GM12878 (cell line): ENCODE measurements around the gene DES. TPM values are rescaled to one million over a fixed set of nuclear protein-coding genes. Genes with fewer than 3 reads are reported as not detected.

Experiments
- BRCA1 ChIP-seq: IDR thresholded peaks from 2 replicates; pipeline ENCODE4 v1.6.1; 2011; ENCODE audit warnings: low read depth, low read length, improper control_type of control experiment
- CHD2 ChIP-seq: IDR thresholded peaks from 2 replicates; pipeline ENCODE4 v1.6.1; 2011; ENCODE audit warnings: low read depth, low read length, improper control_type of control experiment, borderline replicate concordance
- CREM ChIP-seq: IDR thresholded peaks from 2 replicates; pipeline ENCODE4 v1.6.1; 2014; ENCODE audit warnings: antibody characterized with exemption, low read depth
- HCFC1 ChIP-seq: fragments of 150-350 bp; IDR thresholded peaks from 2 replicates; pipeline ENCODE4 v1.6.1; 2014; ENCODE audit warnings: low read length
- IKZF1 ChIP-seq: fragments of 450-650 bp; conservative IDR thresholded peaks from 2 replicates; pipeline ENCODE4 v1.6.1; 2017; ENCODE audit warnings: antibody characterized with exemption, mild to moderate bottlenecking
- KLF5 ChIP-seq: fragments of 450-650 bp; IDR thresholded peaks from 2 replicates; pipeline ENCODE4 v1.6.1; 2014; ENCODE audit warnings: mild to moderate bottlenecking; ENCODE audit not compliant: partially characterized antibody
- MXI1 ChIP-seq: fragments of 150-350 bp; IDR thresholded peaks from 2 replicates; pipeline ENCODE4 v1.6.1; 2011; ENCODE audit warnings: low read depth, mild to moderate bottlenecking, inconsistent platforms, low read length, improper control_type of control experiment
- NFYB ChIP-seq: IDR thresholded peaks from 2 replicates; pipeline ENCODE4 v1.6.1; 2011; ENCODE audit warnings: low read depth, mild to moderate bottlenecking, low read length, improper control_type of control experiment, moderate library complexity; ENCODE audit not compliant: insufficient read depth
- NR2F1 ChIP-seq: fragments of 450-650 bp; conservative IDR thresholded peaks from 2 replicates; pipeline ENCODE4 v1.6.1; 2017; ENCODE audit warnings: mild to moderate bottlenecking
- PAX5 ChIP-seq: IDR thresholded peaks from 2 replicates; pipeline ENCODE4 v1.6.1; 2011; ENCODE audit warnings: low read depth, low read length, borderline replicate concordance
- POLR2AphosphoS2 ChIP-seq: IDR thresholded peaks from 2 replicates; pipeline ENCODE4 v1.6.1; 2011; ENCODE audit warnings: low read depth, mild to moderate bottlenecking, low read length, improper control_type of control experiment, moderate library complexity
- POLR2AphosphoS5 ChIP-seq: IDR thresholded peaks from 2 replicates; pipeline ENCODE4 v1.6.1; 2011; ENCODE audit warnings: mild to moderate bottlenecking, low read length, inconsistent platforms
- RAD51 ChIP-seq: fragments of 450-650 bp; IDR thresholded peaks from 2 replicates; pipeline ENCODE4 v1.6.1; 2016; ENCODE audit warnings: moderate library complexity, mild to moderate bottlenecking, inconsistent platforms
- RB1 ChIP-seq: fragments of 450-650 bp; formaldehyde crosslinking; IDR thresholded peaks from 2 replicates; pipeline ENCODE4 v1.6.1; 2017; ENCODE audit warnings: mild to moderate bottlenecking, borderline replicate concordance
- RELA ChIP-seq: fragments of 450-650 bp; IDR thresholded peaks from 2 replicates; pipeline ENCODE4 v1.8.0; 2014; ENCODE audit warnings: borderline replicate concordance; ENCODE audit not compliant: partially characterized antibody
- SIX5 ChIP-seq: IDR thresholded peaks from 2 replicates; pipeline ENCODE4 v1.6.1; 2011; ENCODE audit warnings: mild to moderate bottlenecking, low read depth, low read length, moderate library complexity; ENCODE audit not compliant: severe bottlenecking
- SP1 ChIP-seq: IDR thresholded peaks from one replicate; pipeline ENCODE4 v1.6.1; 2011; ENCODE audit warnings: low read depth, low read length
- STAT1 ChIP-seq: fragments of 450-650 bp; conservative IDR thresholded peaks from 2 replicates; pipeline ENCODE4 v1.6.1; 2014; ENCODE audit warnings: antibody characterized with exemption, mild to moderate bottlenecking
- TBL1XR1 ChIP-seq: IDR thresholded peaks from 2 replicates; pipeline ENCODE4 v1.6.1; 2012; ENCODE audit warnings: low read depth, low read length, improper control_type of control experiment
- YBX1 ChIP-seq: fragments of 450-650 bp; IDR thresholded peaks from 2 replicates; pipeline ENCODE4 v1.6.1; 2016; ENCODE audit warnings: antibody characterized with exemption
- polyA plus RNA-seq, 11 experiments: library from polyadenylated mRNA; depleted of rRNA in 4 of 11; unstranded in 6 of 11; stranded (reverse) in 5 of 11; fragments of >200 nt; fragmentation: Nextera tagmentation in 4 of 11; fragmentation: Illumina TruSeq in 1 of 11; extraction: Ambion mirVana in 4 of 11; extraction: Trizol in 1 of 11; gene quantifications; 1 replicate in 1 of 11; 2 replicates in 10 of 11; pipeline versions ENCODE4 v1.2.1 to v1.2.3, GENCODE V29; 2011 to 2016; ENCODE audit warnings: inconsistent platforms in 2 of 11, missing spikeins in 2 of 11, low read depth in 1 of 11
- total RNA-seq, 4 experiments: library from RNA; depleted of rRNA in 3 of 4; stranded (reverse); fragments of >200 nt in 3 of 4; fragmentation: Illumina TruSeq in 1 of 4; extraction: Trizol in 1 of 4; gene quantifications; 2 replicates each; pipeline versions ENCODE4 v1.2.1 to v1.2.3, GENCODE V29; 2013 to 2021
- TF ChIP-seq, protein P1 (sequence below): fragments of 450-650 bp; IDR thresholded peaks from 2 replicates; pipeline ENCODE4 v1.6.1; 2018; ENCODE audit warnings: borderline replicate concordance, mild to moderate bottlenecking; ENCODE audit not compliant: partially characterized antibody
- TF ChIP-seq, protein P2 (sequence below): fragments of 450-650 bp; IDR thresholded peaks from 2 replicates; pipeline ENCODE4 v1.6.1; 2017; ENCODE audit warnings: low read depth, mild to moderate bottlenecking, moderate library complexity
- TF ChIP-seq, protein P3 (sequence below): fragments of 450-650 bp; IDR thresholded peaks from 2 replicates; pipeline ENCODE4 v1.6.1; 2017; ENCODE audit warnings: mild to moderate bottlenecking, moderate library complexity

DES gene
- total and polyA plus RNA-seq, 10 of the 15 experiments (the other 5 are each of a cell fraction or from before 2014, with no cell fraction given), result 0.80 TPM; not detected in 9

DNA sequence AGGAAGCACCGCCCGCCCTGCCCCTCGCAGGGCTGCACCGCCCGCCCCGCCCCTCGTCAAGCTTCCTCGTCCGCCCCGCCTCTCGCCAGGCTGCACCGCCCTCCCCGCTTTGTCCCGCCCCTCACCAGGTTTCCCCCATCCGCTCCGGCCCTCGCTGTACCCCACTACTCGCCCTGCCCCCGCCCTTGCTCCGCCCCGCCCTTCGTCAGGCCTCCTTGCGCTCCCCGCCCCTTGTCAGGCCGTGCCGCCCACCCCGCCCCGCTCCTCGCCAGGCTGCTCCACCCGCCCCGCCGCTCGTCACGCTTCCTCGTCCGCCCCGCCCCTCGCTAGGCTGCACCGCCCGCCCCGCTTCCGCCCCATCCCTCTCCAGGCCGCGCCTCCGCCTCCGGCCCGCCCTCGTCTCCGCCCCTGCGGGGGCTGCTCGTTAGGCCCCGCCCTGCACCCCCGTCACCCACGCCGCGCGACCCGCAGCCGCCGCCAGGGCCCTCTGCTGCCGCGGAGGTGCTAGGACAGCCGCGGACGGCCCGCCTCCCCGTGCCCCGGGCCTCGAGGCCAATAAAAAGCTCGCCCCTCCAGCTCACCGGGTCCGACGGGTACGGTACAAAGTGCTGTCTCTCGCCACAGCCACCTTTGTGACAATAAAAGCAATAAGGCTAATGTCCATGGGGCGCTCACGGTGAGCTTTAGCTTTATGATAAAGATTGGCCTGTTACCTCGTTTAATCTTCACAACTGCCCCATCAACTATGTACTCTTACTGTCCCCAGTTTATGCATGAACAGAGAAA lies 29.9 kb upstream of the DES start (continued):
- TF ChIP-seq, protein P1, sequence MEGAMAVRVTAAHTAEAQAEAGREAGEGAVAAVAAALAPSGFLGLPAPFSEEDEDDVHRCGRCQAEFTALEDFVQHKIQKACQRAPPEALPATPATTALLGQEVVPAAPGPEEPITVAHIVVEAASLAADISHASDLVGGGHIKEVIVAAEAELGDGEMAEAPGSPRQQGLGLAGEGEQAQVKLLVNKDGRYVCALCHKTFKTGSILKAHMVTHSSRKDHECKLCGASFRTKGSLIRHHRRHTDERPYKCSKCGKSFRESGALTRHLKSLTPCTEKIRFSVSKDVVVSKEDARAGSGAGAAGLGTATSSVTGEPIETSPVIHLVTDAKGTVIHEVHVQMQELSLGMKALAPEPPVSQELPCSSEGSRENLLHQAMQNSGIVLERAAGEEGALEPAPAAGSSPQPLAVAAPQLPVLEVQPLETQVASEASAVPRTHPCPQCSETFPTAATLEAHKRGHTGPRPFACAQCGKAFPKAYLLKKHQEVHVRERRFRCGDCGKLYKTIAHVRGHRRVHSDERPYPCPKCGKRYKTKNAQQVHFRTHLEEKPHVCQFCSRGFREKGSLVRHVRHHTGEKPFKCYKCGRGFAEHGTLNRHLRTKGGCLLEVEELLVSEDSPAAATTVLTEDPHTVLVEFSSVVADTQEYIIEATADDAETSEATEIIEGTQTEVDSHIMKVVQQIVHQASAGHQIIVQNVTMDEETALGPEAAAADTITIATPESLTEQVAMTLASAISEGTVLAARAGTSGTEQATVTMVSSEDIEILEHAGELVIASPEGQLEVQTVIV, result no peak
- TF ChIP-seq BRCA1, result no peak
- TF ChIP-seq SIX5, result no peak
- peak; percentile 61; the same call in 1 of the 2 replicates for TF ChIP-seq RB1
- no peak for TF ChIP-seq KLF5
- TF ChIP-seq YBX1, result no peak
- 0 out of 2 replicates have a peak, but pooled peaks have one; percentile 27 for TF ChIP-seq CHD2
- no peak for TF ChIP-seq RAD51
- peak; percentile 41; the same call in 1 of the 2 replicates for TF ChIP-seq MXI1
- TF ChIP-seq, protein P2, sequence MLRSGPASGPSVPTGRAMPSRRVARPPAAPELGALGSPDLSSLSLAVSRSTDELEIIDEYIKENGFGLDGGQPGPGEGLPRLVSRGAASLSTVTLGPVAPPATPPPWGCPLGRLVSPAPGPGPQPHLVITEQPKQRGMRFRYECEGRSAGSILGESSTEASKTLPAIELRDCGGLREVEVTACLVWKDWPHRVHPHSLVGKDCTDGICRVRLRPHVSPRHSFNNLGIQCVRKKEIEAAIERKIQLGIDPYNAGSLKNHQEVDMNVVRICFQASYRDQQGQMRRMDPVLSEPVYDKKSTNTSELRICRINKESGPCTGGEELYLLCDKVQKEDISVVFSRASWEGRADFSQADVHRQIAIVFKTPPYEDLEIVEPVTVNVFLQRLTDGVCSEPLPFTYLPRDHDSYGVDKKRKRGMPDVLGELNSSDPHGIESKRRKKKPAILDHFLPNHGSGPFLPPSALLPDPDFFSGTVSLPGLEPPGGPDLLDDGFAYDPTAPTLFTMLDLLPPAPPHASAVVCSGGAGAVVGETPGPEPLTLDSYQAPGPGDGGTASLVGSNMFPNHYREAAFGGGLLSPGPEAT, result no peak
- TF ChIP-seq PAX5, result 0 out of 2 replicates have a peak, but pooled peaks have one; percentile 48
- TF ChIP-seq POLR2AphosphoS5, result no peak
- no peak; the same call in 1 of the 2 replicates for TF ChIP-seq HCFC1
- peak; percentile 38; the same call in 1 of the 2 replicates for TF ChIP-seq IKZF1
- TF ChIP-seq SP1, result no peak
- peak; percentile 51; the same call in 1 of the 2 replicates for TF ChIP-seq CREM
- no peak for TF ChIP-seq TBL1XR1
- peak; percentile 33 for TF ChIP-seq RELA
- TF ChIP-seq, protein P3, sequence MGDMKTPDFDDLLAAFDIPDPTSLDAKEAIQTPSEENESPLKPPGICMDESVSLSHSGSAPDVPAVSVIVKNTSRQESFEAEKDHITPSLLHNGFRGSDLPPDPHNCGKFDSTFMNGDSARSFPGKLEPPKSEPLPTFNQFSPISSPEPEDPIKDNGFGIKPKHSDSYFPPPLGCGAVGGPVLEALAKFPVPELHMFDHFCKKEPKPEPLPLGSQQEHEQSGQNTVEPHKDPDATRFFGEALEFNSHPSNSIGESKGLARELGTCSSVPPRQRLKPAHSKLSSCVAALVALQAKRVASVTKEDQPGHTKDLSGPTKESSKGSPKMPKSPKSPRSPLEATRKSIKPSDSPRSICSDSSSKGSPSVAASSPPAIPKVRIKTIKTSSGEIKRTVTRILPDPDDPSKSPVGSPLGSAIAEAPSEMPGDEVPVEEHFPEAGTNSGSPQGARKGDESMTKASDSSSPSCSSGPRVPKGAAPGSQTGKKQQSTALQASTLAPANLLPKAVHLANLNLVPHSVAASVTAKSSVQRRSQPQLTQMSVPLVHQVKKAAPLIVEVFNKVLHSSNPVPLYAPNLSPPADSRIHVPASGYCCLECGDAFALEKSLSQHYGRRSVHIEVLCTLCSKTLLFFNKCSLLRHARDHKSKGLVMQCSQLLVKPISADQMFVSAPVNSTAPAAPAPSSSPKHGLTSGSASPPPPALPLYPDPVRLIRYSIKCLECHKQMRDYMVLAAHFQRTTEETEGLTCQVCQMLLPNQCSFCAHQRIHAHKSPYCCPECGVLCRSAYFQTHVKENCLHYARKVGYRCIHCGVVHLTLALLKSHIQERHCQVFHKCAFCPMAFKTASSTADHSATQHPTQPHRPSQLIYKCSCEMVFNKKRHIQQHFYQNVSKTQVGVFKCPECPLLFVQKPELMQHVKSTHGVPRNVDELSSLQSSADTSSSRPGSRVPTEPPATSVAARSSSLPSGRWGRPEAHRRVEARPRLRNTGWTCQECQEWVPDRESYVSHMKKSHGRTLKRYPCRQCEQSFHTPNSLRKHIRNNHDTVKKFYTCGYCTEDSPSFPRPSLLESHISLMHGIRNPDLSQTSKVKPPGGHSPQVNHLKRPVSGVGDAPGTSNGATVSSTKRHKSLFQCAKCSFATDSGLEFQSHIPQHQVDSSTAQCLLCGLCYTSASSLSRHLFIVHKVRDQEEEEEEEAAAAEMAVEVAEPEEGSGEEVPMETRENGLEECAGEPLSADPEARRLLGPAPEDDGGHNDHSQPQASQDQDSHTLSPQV, result 0 out of 2 replicates have a peak, but pooled peaks have one; percentile 49
- no peak for TF ChIP-seq POLR2AphosphoS2
- TF ChIP-seq NR2F1, result peak; percentile 48; the same call in 1 of the 2 replicates
- no peak for TF ChIP-seq NFYB
- no peak for TF ChIP-seq STAT1
